Adrenal gland (tissue), 12 donors: ENCODE results near the gene SIGLEC1. TPM values are rescaled to one million over a fixed set of nuclear protein-coding genes. Genes with fewer than 3 reads are reported as not detected.

Experiments used
- DNase-seq, 7 donors: peaks; one replicate each; pipeline ENCODE4 v3.0.0-alpha.2; 2019 to 2020
- H3K27ac ChIP-seq, 5 donors: fragments of 200-600 bp; sonication (generic) in 4 of 5; 1 replicate in 3 of 5; 2 replicates in 2 of 5; pipeline versions ENCODE4 v1.5.1 to v1.8.0; 2016 to 2020; ENCODE audit warnings: mild to moderate bottlenecking in 1 of 5
- H3K27me3 ChIP-seq: fragments of 200-600 bp; 2 replicates; pipeline ENCODE4 v1.8.0; 2021
- H3K36me3 ChIP-seq, 2 donors: fragments of 200-600 bp; replicated peaks in 1 of 2; 1 replicate in 1 of 2; 2 replicates in 1 of 2; pipeline versions ENCODE4 v1.5.1 to v1.8.0; 2018 to 2022
- H3K4me1 ChIP-seq, 2 donors: fragments of 200-600 bp; replicated peaks in 1 of 2; 1 replicate in 1 of 2; 2 replicates in 1 of 2; pipeline versions ENCODE4 v1.5.1 to v1.8.0; 2018 to 2021
- H3K4me3 ChIP-seq, 4 donors: fragments of 200-600 bp; sonication (generic) in 3 of 4; one replicate each; pipeline ENCODE4 v1.5.1; 2016 to 2018
- H3K9me3 ChIP-seq, 3 donors: fragments of 200-600 bp; sonication (generic) in 1 of 3; replicated peaks in 1 of 3; 1 replicate in 2 of 3; 2 replicates in 1 of 3; pipeline versions ENCODE4 v1.5.1 to v1.8.0; 2016 to 2021
- POLR2A ChIP-seq, 2 donors: fragments of 450-650 bp; IDR thresholded peaks; one replicate each; pipeline ENCODE4 v1.6.1; 2017; ENCODE audit warnings: antibody characterized with exemption in 2 of 2, mild to moderate bottlenecking in 2 of 2, moderate library complexity in 1 of 2
- WGBS, 4 donors: extraction: QIAGEN DNeasy Blood & Tissue Kit in 2 of 4; methylation state at CpG; one replicate each; pipeline versions ENCODE4 v1.1.5 to v1.1.7; 2013 to 2017; 5-methylcytosine and 5-hydroxymethylcytosine counted together
- intact Hi-C, 2 donors: fragments of 100-400 bp; cut with DNase I; formaldehyde crosslinking; loops; one replicate each; pipeline versions ENCODE4 v1.14.1 to v1.15.0; 2022 to 2023
- polyA plus RNA-seq, 3 donors: library from polyadenylated mRNA; stranded (reverse); fragments of 200-250 nt in 2 of 3; fragments of 350-450 nt in 1 of 3; fragmentation: Illumina TruSeq in 1 of 3; extraction: RNeasy Lipid Tissue Mini Kit (QIAGEN cat#74804) in 1 of 3; gene quantifications; one replicate each; pipeline ENCODE4 v1.2.3, GENCODE V29; 2013 to 2014
- total RNA-seq, 9 donors: library from RNA; depleted of rRNA in 4 of 9; stranded (reverse); fragments of >200 nt in 4 of 9; fragments of 120-200 nt in 1 of 9; fragmentation: NEBNext Ultra II Directional in 1 of 9; extraction: Animal tissue kit (Norgen Biotek cat#: 25700) in 1 of 9; gene quantifications; one replicate each; pipeline versions ENCODE4 v1.1.0 to v1.2.4, GENCODE V29; 2013 to 2023
- TF ChIP-seq, protein P1 (sequence below), 6 experiments: fragments of 450-650 bp in 4 of 6; fragments of 200-600 bp in 2 of 6; sonication (generic) in 1 of 6; IDR thresholded peaks; 1 replicate in 5 of 6; 2 replicates in 1 of 6; pipeline versions ENCODE4 v1.5.1 to v1.8.0; 2016 to 2021; ENCODE audit warnings: antibody characterized with exemption in 6 of 6, mild to moderate bottlenecking in 2 of 6, moderate library complexity in 1 of 6
- donor health status: healthy with polysubstance abuse.
- donor health status: Bipolar disorder and iron deficiency.
- donor health status: DM: yes; HTN: yes; CAD: no.
- donor health status: DM: no; HTN: no; CAD: no.
- donor health status: DM: no; HTN: no; CAD: no.
- donor health status: DM: yes; HTN: yes; CAD: no.

The SIGLEC1 gene
- total and polyA plus RNA-seq, 12 donors: 0.33 to 47.2 (median 28.7) TPM

DNA sequence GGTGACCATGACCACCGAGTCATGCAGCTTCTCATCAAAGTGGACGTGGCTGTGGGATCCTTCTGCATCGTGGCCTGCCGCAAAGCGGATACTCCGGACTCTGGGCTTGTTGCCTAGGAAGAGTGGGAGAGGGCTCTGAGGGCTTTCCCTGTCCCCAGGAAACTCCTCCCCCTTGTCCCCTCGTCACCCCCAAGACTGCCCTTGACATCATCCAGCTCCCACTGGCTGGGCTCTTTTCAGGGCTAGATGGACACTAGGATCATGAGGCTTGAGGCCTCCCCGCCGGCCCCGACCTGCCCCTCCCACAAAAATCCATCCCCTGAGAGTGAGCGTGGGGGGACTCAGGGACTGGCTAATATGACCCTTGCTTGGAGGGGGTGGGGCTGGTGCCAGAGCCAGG lies 46.2 kb upstream of the SIGLEC1 start:
- intact Hi-C loops: no loop called here
- 78 to 97% (median 86%) methylated on average over 4 to 11 of the region's 11 CpGs for WGBS, 4 donors
- TF ChIP-seq, protein P1, sequence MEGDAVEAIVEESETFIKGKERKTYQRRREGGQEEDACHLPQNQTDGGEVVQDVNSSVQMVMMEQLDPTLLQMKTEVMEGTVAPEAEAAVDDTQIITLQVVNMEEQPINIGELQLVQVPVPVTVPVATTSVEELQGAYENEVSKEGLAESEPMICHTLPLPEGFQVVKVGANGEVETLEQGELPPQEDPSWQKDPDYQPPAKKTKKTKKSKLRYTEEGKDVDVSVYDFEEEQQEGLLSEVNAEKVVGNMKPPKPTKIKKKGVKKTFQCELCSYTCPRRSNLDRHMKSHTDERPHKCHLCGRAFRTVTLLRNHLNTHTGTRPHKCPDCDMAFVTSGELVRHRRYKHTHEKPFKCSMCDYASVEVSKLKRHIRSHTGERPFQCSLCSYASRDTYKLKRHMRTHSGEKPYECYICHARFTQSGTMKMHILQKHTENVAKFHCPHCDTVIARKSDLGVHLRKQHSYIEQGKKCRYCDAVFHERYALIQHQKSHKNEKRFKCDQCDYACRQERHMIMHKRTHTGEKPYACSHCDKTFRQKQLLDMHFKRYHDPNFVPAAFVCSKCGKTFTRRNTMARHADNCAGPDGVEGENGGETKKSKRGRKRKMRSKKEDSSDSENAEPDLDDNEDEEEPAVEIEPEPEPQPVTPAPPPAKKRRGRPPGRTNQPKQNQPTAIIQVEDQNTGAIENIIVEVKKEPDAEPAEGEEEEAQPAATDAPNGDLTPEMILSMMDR (IDR thresholded peaks at IDR 0.05): no peak
- TF ChIP-seq POLR2A (IDR thresholded peaks at IDR 0.05): no peak
- DNase-seq: no peak
- no peaks in the 10 kb centered on the region for H3K27me3 ChIP-seq
- peak overlapping the region in 1 of 5 donors; percentile 34 for H3K27ac ChIP-seq
- H3K9me3 ChIP-seq: no peaks in the 10 kb centered on the region
- no peaks in the 10 kb centered on the region for H3K4me1 ChIP-seq
- no peaks in the 10 kb centered on the region for H3K36me3 ChIP-seq
- no peak overlapping the region for H3K4me3 ChIP-seq

DNA sequence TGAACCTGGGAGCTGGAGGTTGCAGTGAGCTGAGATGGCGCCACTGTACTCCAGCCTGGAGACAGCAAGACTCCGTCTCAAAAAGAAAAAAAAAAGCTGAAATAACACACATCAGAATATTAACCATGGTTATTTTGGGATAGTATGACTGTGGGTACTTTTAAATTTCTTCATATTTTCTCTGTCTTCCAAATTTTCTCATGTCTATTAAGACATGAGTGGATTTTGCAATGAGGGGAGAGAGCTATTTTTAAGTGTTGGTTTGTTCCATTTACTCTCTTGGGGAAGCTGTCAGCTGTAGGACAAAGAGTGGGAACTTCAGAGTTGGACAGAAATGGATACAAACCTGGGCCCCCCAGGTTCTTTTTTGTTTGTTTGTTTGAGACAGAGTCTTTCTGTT lies 44.9 kb upstream of the SIGLEC1 start:
- Histone ChIP-seq H3K27ac (no peak overlapping the region), H3K36me3 (no peaks in the 10 kb centered on the region), H3K4me3 (no peak overlapping the region), H3K9me3 (no peaks in the 10 kb centered on the region), H3K4me1 (no peaks in the 10 kb centered on the region), H3K27me3 (no peaks in the 10 kb centered on the region)
- no peak for DNase-seq
- WGBS, 4 donors: 82 to 95% (median 88%) methylated on average over 2 of the region's 2 CpGs
- intact Hi-C loops: no loop called here
- TF ChIP-seq, protein P1 (IDR thresholded peaks at IDR 0.05): no peak
- no peak for TF ChIP-seq POLR2A (IDR thresholded peaks at IDR 0.05)

DNA sequence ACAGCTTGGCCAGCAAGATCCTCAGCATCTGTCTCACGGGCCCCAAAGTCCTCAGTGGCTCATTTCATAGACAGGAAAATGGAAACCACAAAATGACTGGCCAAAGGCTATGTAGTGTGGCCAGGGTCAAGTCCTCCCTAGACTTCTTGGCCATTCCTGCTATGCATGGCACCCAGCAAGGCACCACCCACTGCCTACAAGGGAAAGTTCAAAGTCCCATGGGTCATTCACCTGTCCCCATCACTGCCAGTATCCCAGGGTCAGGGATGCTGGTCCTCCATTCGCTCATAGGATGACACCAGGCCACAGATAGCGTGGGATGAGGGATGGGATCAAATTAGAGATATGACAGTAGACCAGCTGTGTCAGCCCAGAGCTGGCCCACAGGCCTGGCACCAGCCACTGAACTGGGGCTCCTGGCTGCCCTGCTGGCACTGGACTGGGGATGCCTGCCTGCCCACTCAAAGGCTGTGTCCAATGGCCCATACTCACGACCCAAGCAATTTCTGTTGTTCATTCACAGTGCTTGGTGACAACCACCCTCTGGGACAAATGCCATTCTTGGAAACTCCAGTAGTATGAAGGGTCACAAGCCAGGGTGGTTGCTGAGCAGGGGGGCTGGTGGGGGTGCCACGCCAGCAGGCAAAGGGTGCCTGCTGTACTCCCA lies 43.5 kb upstream of the SIGLEC1 start:
- Histone ChIP-seq H3K4me3 (no peak overlapping the region), H3K27ac (no peak overlapping the region), H3K36me3 (no peaks in the 10 kb centered on the region), H3K4me1 (peaks cover 0 to 5% of the 10 kb centered on the region in 2 donors), H3K9me3 (no peaks in the 10 kb centered on the region), H3K27me3 (no peaks in the 10 kb centered on the region)
- DNase-seq: no peak
- TF ChIP-seq, protein P1 (IDR thresholded peaks at IDR 0.05): no peak
- no peak for TF ChIP-seq POLR2A (IDR thresholded peaks at IDR 0.05)
- 79 to 94% (median 83%) methylated on average over 3 to 5 of the region's 5 CpGs for WGBS, 4 donors
- intact Hi-C loops: no loop called here

DNA sequence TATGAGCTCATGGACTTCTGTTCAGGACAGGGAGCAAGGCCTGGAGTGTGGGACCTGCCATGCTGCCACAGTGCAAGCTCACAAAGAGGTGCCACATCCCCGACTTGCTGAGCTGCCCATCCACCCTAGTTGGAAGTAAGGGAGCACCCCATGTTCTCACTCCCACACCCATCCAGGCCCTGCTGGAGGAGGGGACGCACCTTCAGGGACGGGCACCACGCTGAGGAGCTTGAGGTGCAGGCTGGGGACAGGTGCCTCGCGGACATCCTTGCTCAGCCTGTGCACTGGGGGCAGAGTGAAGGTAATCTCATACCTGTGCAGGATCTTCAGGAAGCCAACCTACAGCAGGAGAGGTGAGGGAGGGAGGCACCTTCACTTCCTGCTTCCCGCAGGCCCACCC lies 42.9 kb upstream of the SIGLEC1 start:
- no peak overlapping the region for H3K4me3 ChIP-seq
- intact Hi-C loops: no loop called here
- H3K27me3 ChIP-seq: no peaks in the 10 kb centered on the region
- no peak overlapping the region for H3K27ac ChIP-seq
- no peaks in the 10 kb centered on the region for H3K36me3 ChIP-seq
- 88 to 100% (median 91%) methylated on average over 1 to 7 of the region's 7 CpGs for WGBS, 4 donors
- H3K4me1 ChIP-seq: peaks cover 0 to 5% of the 10 kb centered on the region in 2 donors
- H3K9me3 ChIP-seq: no peaks in the 10 kb centered on the region
- no peak for TF ChIP-seq POLR2A (IDR thresholded peaks at IDR 0.05)
- TF ChIP-seq, protein P1 (IDR thresholded peaks at IDR 0.05): no peak
- no peak for DNase-seq
